H9 (cell line): Measurements from ENCODE around the gene HNRNPH1. TPM values are rescaled to one million over a fixed set of nuclear protein-coding genes. Genes with fewer than 3 reads are reported as not detected.

ENCODE experiments used
- DNase-seq: peaks from one replicate; pipeline ENCODE4 v3.0.0-alpha.2; 2017
- H2AFZ ChIP-seq: one replicate; pipeline ENCODE4 v1.6.1; 2013; ENCODE audit warnings: mild to moderate bottlenecking, low read length, control low read depth, moderate library complexity
- H2AK5ac ChIP-seq: 2 replicates; pipeline ENCODE4 v1.6.1; 2013; ENCODE audit warnings: low read length, control low read depth, mixed read lengths; ENCODE audit not compliant: insufficient read length
- H2BK120ac ChIP-seq: one replicate; pipeline ENCODE4 v1.6.1; 2013; ENCODE audit warnings: low read depth, mild to moderate bottlenecking, low read length, control low read depth, inconsistent platforms; ENCODE audit not compliant: poor library complexity, severe bottlenecking
- H2BK12ac ChIP-seq: 2 replicates; pipeline ENCODE4 v1.6.1; 2013; ENCODE audit warnings: low read length, control low read depth, mixed read lengths, low read depth; ENCODE audit not compliant: insufficient read length
- H2BK15ac ChIP-seq: 2 replicates; pipeline ENCODE4 v1.6.1; 2013; ENCODE audit warnings: low read depth, low read length, control low read depth
- H2BK20ac ChIP-seq: one replicate; pipeline ENCODE4 v1.6.1; 2013; ENCODE audit warnings: low read depth, mild to moderate bottlenecking, low read length, control low read depth, inconsistent platforms; ENCODE audit not compliant: poor library complexity, severe bottlenecking
- H2BK5ac ChIP-seq: 2 replicates; pipeline ENCODE4 v1.6.1; 2013; ENCODE audit warnings: low read length, control low read depth, mixed read lengths; ENCODE audit not compliant: insufficient read length
- H3K14ac ChIP-seq: 2 replicates; pipeline ENCODE4 v1.6.1; 2013; ENCODE audit warnings: low read length, control low read depth; ENCODE audit not compliant: insufficient read depth
- H3K18ac ChIP-seq: 2 replicates; pipeline ENCODE4 v1.6.1; 2013; ENCODE audit warnings: low read depth, mild to moderate bottlenecking, mixed read lengths, low read length, control low read depth; ENCODE audit not compliant: insufficient read length
- H3K23ac ChIP-seq: 2 replicates; pipeline ENCODE4 v1.6.1; 2013; ENCODE audit warnings: low read length, control low read depth, mixed read lengths, low read depth; ENCODE audit not compliant: insufficient read length
- H3K23me2 ChIP-seq: 2 replicates; pipeline ENCODE4 v1.6.1; 2013; ENCODE audit warnings: low read depth, mild to moderate bottlenecking, mixed read lengths, low read length, control low read depth; ENCODE audit not compliant: insufficient read length, poor library complexity, severe bottlenecking
- H3K27ac ChIP-seq: 2 replicates; pipeline ENCODE4 v1.5.1; 2013; ENCODE audit warnings: low read length, control low read depth, mixed read lengths, low read depth; ENCODE audit not compliant: insufficient read length
- H3K27me3 ChIP-seq: 2 replicates; pipeline ENCODE4 v1.6.1; 2013; ENCODE audit warnings: low read length, control low read depth, inconsistent platforms; ENCODE audit not compliant: insufficient read depth
- H3K4ac ChIP-seq: 2 replicates; pipeline ENCODE4 v1.6.1; 2013; ENCODE audit warnings: low read depth, mild to moderate bottlenecking, control low read depth, inconsistent platforms, low read length, moderate library complexity
- H3K4me1 ChIP-seq: 2 replicates; pipeline ENCODE4 v1.6.1; 2013; ENCODE audit warnings: low read length, control low read depth, inconsistent platforms; ENCODE audit not compliant: insufficient read depth
- H3K4me2 ChIP-seq: 2 replicates; pipeline ENCODE4 v1.6.1; 2013; ENCODE audit warnings: low read length, control low read depth, mixed read lengths; ENCODE audit not compliant: insufficient read length, insufficient read depth
- H3K56ac ChIP-seq: 2 replicates; pipeline ENCODE4 v1.6.1; 2013; ENCODE audit warnings: low read depth, mild to moderate bottlenecking, mixed read lengths, low read length, control low read depth; ENCODE audit not compliant: insufficient read length
- H3K79me1 ChIP-seq: 2 replicates; pipeline ENCODE4 v1.6.1; 2013; ENCODE audit warnings: low read depth, mild to moderate bottlenecking, moderate library complexity, low read length, control low read depth, inconsistent platforms; ENCODE audit not compliant: insufficient read depth, poor library complexity, severe bottlenecking
- H3K79me2 ChIP-seq: 2 replicates; pipeline ENCODE4 v1.6.1; 2013; ENCODE audit warnings: low read length, control low read depth, inconsistent platforms; ENCODE audit not compliant: insufficient read depth
- H3K9ac ChIP-seq: 2 replicates; pipeline ENCODE4 v1.6.1; 2013; ENCODE audit warnings: low read length, control low read depth, mixed read lengths; ENCODE audit not compliant: insufficient read length; ENCODE audit errors: extremely low read depth
- H3K9me3 ChIP-seq: one replicate; pipeline ENCODE4 v1.6.1; 2013; ENCODE audit warnings: low read depth, low read length, inconsistent platforms; ENCODE audit not compliant: control insufficient read depth
- H3T11ph ChIP-seq: one replicate; pipeline ENCODE4 v1.6.1; 2013; ENCODE audit warnings: mild to moderate bottlenecking, low read length, control low read depth, inconsistent platforms
- H4K20me1 ChIP-seq: one replicate; pipeline ENCODE4 v1.6.1; 2013; ENCODE audit not compliant: control insufficient read depth, insufficient read length, insufficient read depth
- H4K5ac ChIP-seq: 2 replicates; pipeline ENCODE4 v1.6.1; 2013; ENCODE audit warnings: low read depth, mild to moderate bottlenecking, mixed read lengths, low read length, control low read depth; ENCODE audit not compliant: insufficient read length
- H4K8ac ChIP-seq: replicated peaks from 2 replicates; pipeline ENCODE4 v1.6.1; 2013; ENCODE audit warnings: low read length, control low read depth, mixed read lengths, low read depth; ENCODE audit not compliant: insufficient read length
- H4K91ac ChIP-seq: 2 replicates; pipeline ENCODE4 v1.6.1; 2013; ENCODE audit warnings: low read depth, mild to moderate bottlenecking, moderate library complexity, mixed read lengths, low read length, control low read depth; ENCODE audit not compliant: insufficient read length
- H3K27ac Mint-ChIP-seq, 3 experiments: 2 replicates in 2 of 3; 3 replicates in 1 of 3; pipeline ENCODE4 v1.8.0; 2020 to 2021; ENCODE audit warnings: mixed read lengths in 3 of 3, mild to moderate bottlenecking in 1 of 3, moderate library complexity in 1 of 3
- H3K27me3 Mint-ChIP-seq: 2 replicates; pipeline ENCODE4 v1.8.0; 2021; ENCODE audit warnings: low read depth, mild to moderate bottlenecking, moderate library complexity, mixed read lengths
- H3K36me3 Mint-ChIP-seq, 3 experiments: 2 replicates in 2 of 3; 3 replicates in 1 of 3; pipeline ENCODE4 v1.8.0; 2020 to 2021; ENCODE audit warnings: low read depth in 3 of 3, mixed read lengths in 3 of 3; ENCODE audit not compliant: insufficient read depth in 1 of 3
- H3K4me1 Mint-ChIP-seq, 2 experiments: 2 replicates each; pipeline ENCODE4 v1.8.0; 2020; ENCODE audit warnings: mixed read lengths in 2 of 2
- H3K4me3 Mint-ChIP-seq, 2 experiments: 2 replicates in 1 of 2; 3 replicates in 1 of 2; pipeline ENCODE4 v1.8.0; 2020 to 2021; ENCODE audit warnings: mild to moderate bottlenecking in 2 of 2, mixed read lengths in 2 of 2, moderate library complexity in 1 of 2
- H3K9me3 Mint-ChIP-seq, 2 experiments: 2 replicates in 1 of 2; 3 replicates in 1 of 2; pipeline ENCODE4 v1.8.0; 2020; ENCODE audit warnings: mild to moderate bottlenecking in 2 of 2, mixed read lengths in 2 of 2, moderate library complexity in 1 of 2
- WGBS: extraction: QIAGEN DNeasy Blood & Tissue Kit; methylation state at CpG from one replicate; pipeline ENCODE4 v1.1.7; 2013; ENCODE audit warnings: missing lambda C conversion rate, low lambda C conversion rate, mixed read lengths; ENCODE audit not compliant: insufficient read length; ENCODE audit errors: extremely low coverage; 5-methylcytosine and 5-hydroxymethylcytosine counted together
- total RNA-seq: library from RNA; stranded (reverse); gene quantifications from 2 replicates; pipeline ENCODE4 v1.2.1, GENCODE V29; 2021
- TF ChIP-seq, protein P1 (sequence below): fragments of 200-600 bp; sonication (generic); conservative IDR thresholded peaks from 3 replicates; pipeline ENCODE4 v1.8.0; 2021; ENCODE audit warnings: antibody characterized with exemption, mild to moderate bottlenecking

Gene HNRNPH1
- total RNA-seq, 1 experiment from 2014 or later, result 1,066 TPM

DNA sequence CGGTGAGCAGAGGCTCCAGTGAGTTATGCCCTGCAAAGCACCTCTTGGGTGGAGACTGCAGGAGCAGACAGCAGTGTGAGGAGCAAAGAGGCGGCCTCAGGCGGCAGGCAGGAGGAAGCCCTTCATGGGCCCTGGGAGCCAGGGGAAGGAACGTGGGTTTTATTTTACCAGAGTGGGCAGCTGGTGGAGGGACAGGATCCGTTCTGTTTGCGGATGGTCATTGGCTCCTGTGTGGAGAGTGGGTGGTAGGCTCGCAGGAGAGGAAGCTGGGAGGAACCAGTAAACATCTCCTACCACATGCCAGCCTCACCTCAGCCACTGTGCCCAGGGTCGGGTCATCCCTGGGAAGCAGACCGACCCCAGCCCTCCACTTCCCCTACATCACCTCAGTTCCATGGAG, 24.4 kb downstream of the HNRNPH1 start:
- Mint-ChIP-seq H3K27me3 (no peaks in the 10 kb centered on the region), H3K9me3 (no peaks in the 10 kb centered on the region), H3K36me3 (peaks cover 44 to 90% (median 83%) of the 10 kb centered on the region in 3 experiments), H3K4me1 (no peaks in the 10 kb centered on the region), H3K27ac (peak overlapping the region in 1 of 3 experiments; percentile 89; a peak in 1 of 7 replicates), H3K4me3 (no peak overlapping the region)
- Histone ChIP-seq H3K27me3 (no peaks in the 10 kb centered on the region), H3K4me2 (no peak overlapping the region), H2BK5ac (no peak overlapping the region), H3K14ac (no peak overlapping the region), H3K9ac (no peak overlapping the region), H2BK20ac (no peak overlapping the region), H3K23me2 (no peaks in the 10 kb centered on the region), H3K56ac (no peak overlapping the region), H3K18ac (no peak overlapping the region), H3K23ac (no peak overlapping the region), H4K91ac (no peak overlapping the region), H3K9me3 (no peaks in the 10 kb centered on the region), H2AK5ac (no peak overlapping the region), H3K79me1 (no peaks in the 10 kb centered on the region), H3K4ac (no peak overlapping the region), H2AFZ (no peak overlapping the region), H4K5ac (no peak overlapping the region), H4K8ac (no peak overlapping the region), H2BK15ac (no peak overlapping the region), H3K79me2 (no peaks in the 10 kb centered on the region), H3T11ph (no peak overlapping the region), H2BK12ac (no peak overlapping the region), H3K4me1 (no peaks in the 10 kb centered on the region), H2BK120ac (no peak overlapping the region), H4K20me1 (no peaks in the 10 kb centered on the region), H3K27ac (no peak overlapping the region)
- TF ChIP-seq, protein P1, sequence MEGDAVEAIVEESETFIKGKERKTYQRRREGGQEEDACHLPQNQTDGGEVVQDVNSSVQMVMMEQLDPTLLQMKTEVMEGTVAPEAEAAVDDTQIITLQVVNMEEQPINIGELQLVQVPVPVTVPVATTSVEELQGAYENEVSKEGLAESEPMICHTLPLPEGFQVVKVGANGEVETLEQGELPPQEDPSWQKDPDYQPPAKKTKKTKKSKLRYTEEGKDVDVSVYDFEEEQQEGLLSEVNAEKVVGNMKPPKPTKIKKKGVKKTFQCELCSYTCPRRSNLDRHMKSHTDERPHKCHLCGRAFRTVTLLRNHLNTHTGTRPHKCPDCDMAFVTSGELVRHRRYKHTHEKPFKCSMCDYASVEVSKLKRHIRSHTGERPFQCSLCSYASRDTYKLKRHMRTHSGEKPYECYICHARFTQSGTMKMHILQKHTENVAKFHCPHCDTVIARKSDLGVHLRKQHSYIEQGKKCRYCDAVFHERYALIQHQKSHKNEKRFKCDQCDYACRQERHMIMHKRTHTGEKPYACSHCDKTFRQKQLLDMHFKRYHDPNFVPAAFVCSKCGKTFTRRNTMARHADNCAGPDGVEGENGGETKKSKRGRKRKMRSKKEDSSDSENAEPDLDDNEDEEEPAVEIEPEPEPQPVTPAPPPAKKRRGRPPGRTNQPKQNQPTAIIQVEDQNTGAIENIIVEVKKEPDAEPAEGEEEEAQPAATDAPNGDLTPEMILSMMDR, result no peak
- no CpG with 5 or more reads among the region's 9 CpGs for WGBS
- no peak for DNase-seq
